ACC112 (cell line): ENCODE data around the gene NAGS.
"Not testable (repeated sequence)": the region's sequence is repeated elsewhere in the genome, so short reads cannot be mapped to it uniquely, and the experiment has no call there.

Experiments
- H2AFZ ChIP-seq: fragments of 200-600 bp; sonication (generic); one replicate; pipeline ENCODE4 v1.6.0; 2017; ENCODE audit warnings: antibody characterized with exemption, low read length; ENCODE audit not compliant: unreplicated experiment
- H3K27ac ChIP-seq: fragments of 200-600 bp; sonication (generic); 2 replicates; pipeline ENCODE4 v1.5.1; 2014; ENCODE audit warnings: low read depth, mild to moderate bottlenecking, antibody characterized with exemption, low read length, moderate library complexity
- H3K27me3 ChIP-seq: fragments of 200-600 bp; sonication (generic); 2 replicates; pipeline ENCODE4 v1.6.1; 2014; ENCODE audit warnings: mild to moderate bottlenecking, antibody characterized with exemption, low read length, moderate library complexity, mixed read lengths; ENCODE audit not compliant: insufficient read depth
- H3K36me3 ChIP-seq: fragments of 200-600 bp; sonication (generic); 2 replicates; pipeline ENCODE4 v1.6.1; 2016; ENCODE audit warnings: mild to moderate bottlenecking, antibody characterized with exemption, low read length, moderate library complexity, mixed read lengths; ENCODE audit not compliant: insufficient read depth
- H3K4me1 ChIP-seq: fragments of 200-600 bp; sonication (generic); one replicate; pipeline ENCODE4 v1.6.1; 2016; ENCODE audit warnings: low read length, mixed read lengths; ENCODE audit not compliant: insufficient read depth, unreplicated experiment, control insufficient read depth
- H3K4me3 ChIP-seq: fragments of 200-600 bp; sonication (generic); 2 replicates; pipeline ENCODE4 v1.5.1; 2014; ENCODE audit warnings: mild to moderate bottlenecking, low read depth, low read length
- H3K79me2 ChIP-seq: fragments of 200-600 bp; sonication (generic); one replicate; pipeline ENCODE4 v1.6.0; 2016; ENCODE audit warnings: low read length; ENCODE audit not compliant: control insufficient read depth, unreplicated experiment, insufficient read depth

NAGS gene

GRCh38 chr17:44045486-44045885 lies 41.1 kb downstream of the NAGS start:
- Histone ChIP-seq H3K4me3 (no peak overlapping the region), H3K27me3 (no peaks in the 10 kb centered on the region), H3K79me2 (peaks cover 40% of the 10 kb centered on the region), H3K27ac (peak overlapping the region; percentile 41), H3K4me1 (peaks cover 36% of the 10 kb centered on the region), H2AFZ (no peak overlapping the region), H3K36me3 (peaks cover 4% of the 10 kb centered on the region)

GRCh38 chr17:44046893-44047292 lies 42.5 kb downstream of the NAGS start:
- H3K27me3 ChIP-seq, H3K4me3 ChIP-seq, H3K27ac ChIP-seq, H3K36me3 ChIP-seq, H2AFZ ChIP-seq: not testable (repeated sequence)
- peaks cover 29% of the 10 kb centered on the region for H3K4me1 ChIP-seq
- peaks cover 29% of the 10 kb centered on the region for H3K79me2 ChIP-seq

GRCh38 chr17:44049294-44050060 lies 45.1 kb downstream of the NAGS start:
- Histone ChIP-seq H3K4me1 (peaks cover 11% of the 10 kb centered on the region), H2AFZ (no peak overlapping the region), H3K79me2 (peaks cover 36% of the 10 kb centered on the region), H3K36me3 (peaks cover 20% of the 10 kb centered on the region), H3K27ac (no peak overlapping the region), H3K4me3 (no peak overlapping the region), H3K27me3 (no peaks in the 10 kb centered on the region)

GRCh38 chr17:44053125-44053872 lies 48.9 kb downstream of the NAGS start:
- Histone ChIP-seq H3K36me3 (peaks cover 26% of the 10 kb centered on the region; the same call in 1 of the 2 replicates), H3K27me3 (no peaks in the 10 kb centered on the region), H3K79me2 (peaks cover 59% of the 10 kb centered on the region), H3K4me1 (no peaks in the 10 kb centered on the region), H3K4me3 (no peak overlapping the region), H3K27ac (no peak overlapping the region), H2AFZ (no peak overlapping the region)
